Colonic mucosa (tissue), 4 donors: ENCODE data around the gene ZDHHC11. TPM values are rescaled to one million over a fixed set of nuclear protein-coding genes. Genes with fewer than 3 reads are reported as not detected.
"Not testable (repeated sequence)": the region's sequence is repeated elsewhere in the genome, so short reads cannot be mapped to it uniquely, and the experiment has no call there.

Source experiments
- DNase-seq: peaks from one replicate; pipeline ENCODE4 v3.0.0-alpha.2; 2020
- H3K27ac ChIP-seq: fragments of 200-600 bp; one replicate; pipeline ENCODE4 v1.8.0; 2021
- H3K27me3 ChIP-seq: fragments of 200-600 bp; one replicate; pipeline ENCODE4 v1.8.0; 2021
- H3K36me3 ChIP-seq: fragments of 200-600 bp; one replicate; pipeline ENCODE4 v1.8.0; 2021
- H3K4me1 ChIP-seq: fragments of 200-600 bp; one replicate; pipeline ENCODE4 v1.8.0; 2021; ENCODE audit warnings: mild to moderate bottlenecking
- H3K4me3 ChIP-seq: fragments of 200-600 bp; one replicate; pipeline ENCODE4 v1.8.0; 2021
- H3K9ac ChIP-seq, 2 donors: one replicate each; pipeline ENCODE4 v1.7.0; 2013; ENCODE audit warnings: control low read depth in 2 of 2, low read depth in 2 of 2, low read length in 2 of 2
- H3K9me3 ChIP-seq: fragments of 200-600 bp; one replicate; pipeline ENCODE4 v1.8.0; 2021
- intact Hi-C: fragments of 100-400 bp; cut with DNase I; formaldehyde crosslinking; loops from one replicate; pipeline ENCODE4 v1.14.1; 2022
- total RNA-seq, 2 donors: library from RNA; stranded (reverse); fragmentation: NEBNext Ultra II Directional in 1 of 2; extraction: Animal tissue kit (Norgen Biotek cat#: 25700) in 1 of 2; gene quantifications; one replicate each; pipeline ENCODE4 v1.2.1, GENCODE V29; 2021
- TF ChIP-seq, protein P1 (sequence below): fragments of 200-600 bp; IDR thresholded peaks from one replicate; pipeline ENCODE4 v1.8.0; 2022; ENCODE audit warnings: antibody characterized with exemption, mild to moderate bottlenecking
- donor health status: healthy.
- donor health status: DM: no; HTN: no; CAD: no.
- donor health status: DM: no; HTN: no; CAD: no.

ZDHHC11 gene
- total RNA-seq, 2 donors from 2014 or later, result 2.9 to 7.8 TPM

GRCh38 chr5:751496-751895 lies 99.3 kb downstream of the ZDHHC11 start:
- Histone ChIP-seq H3K9me3 (no peaks in the 10 kb centered on the region), H3K4me1 (no peaks in the 10 kb centered on the region), H3K36me3 (no peaks in the 10 kb centered on the region), H3K27me3 (no peaks in the 10 kb centered on the region), H3K4me3 (no peak overlapping the region), H3K9ac (no peak overlapping the region), H3K27ac (no peak overlapping the region)
- TF ChIP-seq, protein P1, sequence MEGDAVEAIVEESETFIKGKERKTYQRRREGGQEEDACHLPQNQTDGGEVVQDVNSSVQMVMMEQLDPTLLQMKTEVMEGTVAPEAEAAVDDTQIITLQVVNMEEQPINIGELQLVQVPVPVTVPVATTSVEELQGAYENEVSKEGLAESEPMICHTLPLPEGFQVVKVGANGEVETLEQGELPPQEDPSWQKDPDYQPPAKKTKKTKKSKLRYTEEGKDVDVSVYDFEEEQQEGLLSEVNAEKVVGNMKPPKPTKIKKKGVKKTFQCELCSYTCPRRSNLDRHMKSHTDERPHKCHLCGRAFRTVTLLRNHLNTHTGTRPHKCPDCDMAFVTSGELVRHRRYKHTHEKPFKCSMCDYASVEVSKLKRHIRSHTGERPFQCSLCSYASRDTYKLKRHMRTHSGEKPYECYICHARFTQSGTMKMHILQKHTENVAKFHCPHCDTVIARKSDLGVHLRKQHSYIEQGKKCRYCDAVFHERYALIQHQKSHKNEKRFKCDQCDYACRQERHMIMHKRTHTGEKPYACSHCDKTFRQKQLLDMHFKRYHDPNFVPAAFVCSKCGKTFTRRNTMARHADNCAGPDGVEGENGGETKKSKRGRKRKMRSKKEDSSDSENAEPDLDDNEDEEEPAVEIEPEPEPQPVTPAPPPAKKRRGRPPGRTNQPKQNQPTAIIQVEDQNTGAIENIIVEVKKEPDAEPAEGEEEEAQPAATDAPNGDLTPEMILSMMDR, result no peak
- DNase-seq, result peak; percentile 4
- intact Hi-C loops, result no loop called here

- H3K27me3 ChIP-seq, intact Hi-C loops, H3K4me1 ChIP-seq, H3K36me3 ChIP-seq, H3K9me3 ChIP-seq, H3K27ac ChIP-seq, H3K9ac ChIP-seq, H3K4me3 ChIP-seq: not testable (repeated sequence)
- peak; percentile 13 for DNase-seq
Observed at GRCh38 chr5:750226-750625, 100.6 kb downstream of the ZDHHC11 start.

- intact Hi-C loops, result loop anchor here (5.0 kb wide), 1 partner anchor 93 kb away; no protein-coding TSS in a partner anchor
- Histone ChIP-seq H3K4me1 (no peaks in the 10 kb centered on the region), H3K36me3 (no peaks in the 10 kb centered on the region), H3K27ac (no peak overlapping the region), H3K9ac (no peak overlapping the region), H3K27me3 (no peaks in the 10 kb centered on the region), H3K9me3 (no peaks in the 10 kb centered on the region), H3K4me3 (no peak overlapping the region)
- DNase-seq, result no peak
- TF ChIP-seq, protein P1, result no peak
Observed at GRCh38 chr5:749101-749670, 101.6 kb downstream of the ZDHHC11 start.

- H3K27ac ChIP-seq, DNase-seq, H3K4me3 ChIP-seq, H3K27me3 ChIP-seq, H3K9ac ChIP-seq, H3K9me3 ChIP-seq, H3K4me1 ChIP-seq, H3K36me3 ChIP-seq: not testable (repeated sequence)
- intact Hi-C loops, result loop anchor here (5.0 kb wide), 1 partner anchor 94 kb away; no protein-coding TSS in a partner anchor
Observed at GRCh38 chr5:748011-748980, 102.5 kb downstream of the ZDHHC11 start.

DNA sequence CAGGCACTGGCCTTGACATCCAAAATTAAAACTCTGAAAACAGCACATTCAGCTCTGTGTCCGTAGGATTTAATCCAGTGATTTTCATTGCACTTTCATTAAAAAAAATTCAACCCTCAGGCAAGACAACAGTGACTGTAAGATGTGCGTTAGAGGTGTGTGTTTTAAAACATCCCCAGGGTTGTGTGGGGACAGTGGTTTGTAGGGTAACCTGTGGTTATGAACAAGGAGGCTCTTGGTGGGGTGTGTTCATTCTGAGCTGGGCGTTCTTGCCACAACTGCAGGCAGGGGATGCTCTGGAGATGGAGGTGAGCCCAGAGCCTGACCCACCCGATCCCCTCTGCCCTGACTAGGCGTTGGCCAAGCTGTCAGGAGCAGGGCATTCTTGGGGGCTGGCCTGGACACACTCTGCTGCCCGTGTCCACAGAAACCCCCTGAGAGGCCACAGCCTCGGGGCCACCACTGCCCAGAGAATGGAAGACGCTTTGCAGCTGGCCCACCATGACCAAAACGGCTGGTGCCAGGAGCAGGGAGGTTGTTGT lies 103.4 kb downstream of the ZDHHC11 start:
- DNase-seq, H3K4me3 ChIP-seq, H3K36me3 ChIP-seq, H3K27ac ChIP-seq, H3K9ac ChIP-seq, H3K27me3 ChIP-seq, H3K9me3 ChIP-seq, H3K4me1 ChIP-seq: not testable (repeated sequence)
- intact Hi-C loops, result loop anchor here (5.0 kb wide), 1 partner anchor 95 kb away; no protein-coding TSS in a partner anchor

GRCh38 chr5:746258-746761 lies 104.5 kb downstream of the ZDHHC11 start:
- no peaks in the 10 kb centered on the region for H3K9me3 ChIP-seq
- no peaks in the 10 kb centered on the region for H3K4me1 ChIP-seq
- intact Hi-C loops, result loop anchor here (5.0 kb wide), 1 partner anchor 96 kb away; no protein-coding TSS in a partner anchor
- TF ChIP-seq, protein P1, result no peak
- H3K36me3 ChIP-seq, result no peaks in the 10 kb centered on the region
- no peak overlapping the region for H3K27ac ChIP-seq
- no peaks in the 10 kb centered on the region for H3K27me3 ChIP-seq
- no peak overlapping the region for H3K4me3 ChIP-seq
- DNase-seq, result no peak
- no peak overlapping the region for H3K9ac ChIP-seq

Other genes starting within 250 kb of the ZDHHC11 start
- gene CEP72, start 238.6 kb downstream of the ZDHHC11 start, total RNA-seq, result 10 to 100 TPM in 1 of 2 donors, 1 to 10 TPM in 1; 3.8 to 21.0 TPM
- gene TPPP, start 157.6 kb downstream of the ZDHHC11 start, total RNA-seq, result 1 to 10 TPM; 1.7 to 4.0 TPM
- 1 to 10 TPM; 1.4 to 2.4 TPM for gene ZDHHC11B, start 66.3 kb downstream of the ZDHHC11 start, total RNA-seq
- gene BRD9, start 41.8 kb upstream of the ZDHHC11 start, total RNA-seq, result 10 to 100 TPM; 22.3 to 41.8 TPM
- gene TRIP13, start 41.9 kb upstream of the ZDHHC11 start, total RNA-seq, result 10 to 100 TPM in 1 of 2 donors, 1 to 10 TPM in 1; 5.8 to 18.1 TPM
- gene NKD2, start 157.8 kb upstream of the ZDHHC11 start, total RNA-seq, result 1 to 10 TPM in 1 of 2 donors, under 1 TPM in 1; 0.94 to 1.9 TPM